Measurements from ENCODE around the gene NCKAP5. TPM values are rescaled to one million over a fixed set of nuclear protein-coding genes. Genes with fewer than 3 reads are reported as not detected.

The NCKAP5 gene
- total and polyA plus RNA-seq, 2 of the 8 experiments (the other 6 are each of a cell fraction or from before 2014, with no cell fraction given): 0.27 to 0.86 TPM

DNA sequence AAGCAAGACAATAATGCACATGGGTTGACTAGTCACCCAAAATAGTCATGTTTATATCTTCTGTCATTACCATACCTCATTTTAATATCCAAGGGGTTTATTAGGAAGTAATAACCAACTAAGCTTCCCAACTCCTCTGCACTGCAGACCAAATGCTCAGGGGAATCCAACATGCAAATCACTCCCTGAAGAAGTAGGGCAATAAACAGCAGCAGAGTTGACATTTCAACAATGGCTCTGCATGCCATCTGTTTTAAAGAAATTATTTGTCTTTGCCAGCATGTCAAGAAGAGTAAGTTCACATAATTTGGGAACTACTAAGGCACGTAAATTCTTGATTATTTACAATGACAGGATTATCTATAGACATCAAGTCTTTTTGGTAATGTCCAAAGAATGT is 813.9 kb downstream of the NCKAP5 start (continued):
- TF ChIP-seq CHD7 (IDR thresholded peaks at IDR 0.05; ENCODE audit: insufficient replicate concordance, low read length) (no peak), PHF8 (conservative IDR thresholded peaks at IDR 0.05; ENCODE audit: low read depth, low read length) (no peak), YY1 (IDR thresholded peaks at IDR 0.05; ENCODE audit: low read depth, low read length) (no peak), TAF1 (IDR thresholded peaks at IDR 0.05; ENCODE audit: low read depth, low read length) (no peak), CBX8 (IDR thresholded peaks at IDR 0.05; ENCODE audit: borderline replicate concordance, low read depth, low read length) (no peak)
